LHCN-M2 (cell line): Measurements from ENCODE around the gene OR5AC2. TPM values are rescaled to one million over a fixed set of nuclear protein-coding genes. Genes with fewer than 3 reads are reported as not detected.

Experiments used
- total RNA-seq: library from RNA; depleted of rRNA; stranded (reverse); fragments of >200 nt; gene quantifications from 2 replicates; pipeline ENCODE4 v1.2.3, GENCODE V29; 2014; rRNA removed

OR5AC2 gene
- total RNA-seq, 1 experiment from 2014 or later, result not detected

Other genes with a start within 250 kb of the OR5AC2 start
- gene RIOX2, start 114.7 kb upstream of the OR5AC2 start, total RNA-seq, result 26.5 and 28.5 TPM in 2 replicates
- not detected in 2 replicates for gene GABRR3, start 51.9 kb upstream of the OR5AC2 start, total RNA-seq
- not detected in 2 replicates for gene OR5H1, start 43.5 kb downstream of the OR5AC2 start, total RNA-seq
- gene OR5H14, start 60.3 kb downstream of the OR5AC2 start, total RNA-seq, result not detected in 2 replicates
- not detected in 2 replicates for gene OR5H15, start 79.5 kb downstream of the OR5AC2 start, total RNA-seq
- not detected in 2 replicates for gene OR5H6, start 177.1 kb downstream of the OR5AC2 start, total RNA-seq
- not detected in 2 replicates for gene OR5H2, start 195.3 kb downstream of the OR5AC2 start, total RNA-seq